Choroid plexus epithelial cell (primary cell): ENCODE data around the gene TCF7L2.

Source experiments
- DNase-seq: peaks from one replicate; pipeline ENCODE4 v3.0.0-alpha.2; 2010; ENCODE audit warnings: low read depth
- H3K4me3 ChIP-seq: 2 replicates; pipeline ENCODE4 v1.5.1; 2011; ENCODE audit warnings: low read depth, mild to moderate bottlenecking, control low read depth, low read length, moderate library complexity
- TF ChIP-seq, protein P1 (sequence below): conservative IDR thresholded peaks from 2 replicates; pipeline ENCODE4 v1.5.1; 2011; ENCODE audit warnings: low read depth, mild to moderate bottlenecking, control low read depth, inconsistent platforms, low read length, moderate library complexity

TCF7L2 gene

DNA sequence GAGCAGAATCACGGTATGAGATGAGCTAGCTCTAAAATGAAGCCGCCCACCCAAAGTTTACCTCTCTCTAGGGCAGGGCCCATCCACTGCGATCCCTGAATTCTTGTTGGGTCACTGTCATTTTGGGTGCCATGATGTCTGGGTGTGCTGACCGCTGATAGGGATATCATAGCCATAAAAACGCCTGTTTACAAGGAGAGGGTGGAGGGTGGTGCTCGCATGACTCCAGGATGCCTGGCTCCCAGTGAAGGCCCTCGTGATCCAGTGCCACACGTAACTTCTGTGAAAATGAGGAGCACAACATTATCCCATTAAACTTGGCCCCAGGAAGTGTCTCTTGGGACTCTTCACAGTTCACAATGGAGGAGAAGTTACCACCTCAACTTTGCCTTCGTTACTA lies 139.5 kb downstream of the TCF7L2 start:
- no peak for DNase-seq
- no peak overlapping the region for H3K4me3 ChIP-seq
- TF ChIP-seq, protein P1, sequence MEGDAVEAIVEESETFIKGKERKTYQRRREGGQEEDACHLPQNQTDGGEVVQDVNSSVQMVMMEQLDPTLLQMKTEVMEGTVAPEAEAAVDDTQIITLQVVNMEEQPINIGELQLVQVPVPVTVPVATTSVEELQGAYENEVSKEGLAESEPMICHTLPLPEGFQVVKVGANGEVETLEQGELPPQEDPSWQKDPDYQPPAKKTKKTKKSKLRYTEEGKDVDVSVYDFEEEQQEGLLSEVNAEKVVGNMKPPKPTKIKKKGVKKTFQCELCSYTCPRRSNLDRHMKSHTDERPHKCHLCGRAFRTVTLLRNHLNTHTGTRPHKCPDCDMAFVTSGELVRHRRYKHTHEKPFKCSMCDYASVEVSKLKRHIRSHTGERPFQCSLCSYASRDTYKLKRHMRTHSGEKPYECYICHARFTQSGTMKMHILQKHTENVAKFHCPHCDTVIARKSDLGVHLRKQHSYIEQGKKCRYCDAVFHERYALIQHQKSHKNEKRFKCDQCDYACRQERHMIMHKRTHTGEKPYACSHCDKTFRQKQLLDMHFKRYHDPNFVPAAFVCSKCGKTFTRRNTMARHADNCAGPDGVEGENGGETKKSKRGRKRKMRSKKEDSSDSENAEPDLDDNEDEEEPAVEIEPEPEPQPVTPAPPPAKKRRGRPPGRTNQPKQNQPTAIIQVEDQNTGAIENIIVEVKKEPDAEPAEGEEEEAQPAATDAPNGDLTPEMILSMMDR = no peak

DNA sequence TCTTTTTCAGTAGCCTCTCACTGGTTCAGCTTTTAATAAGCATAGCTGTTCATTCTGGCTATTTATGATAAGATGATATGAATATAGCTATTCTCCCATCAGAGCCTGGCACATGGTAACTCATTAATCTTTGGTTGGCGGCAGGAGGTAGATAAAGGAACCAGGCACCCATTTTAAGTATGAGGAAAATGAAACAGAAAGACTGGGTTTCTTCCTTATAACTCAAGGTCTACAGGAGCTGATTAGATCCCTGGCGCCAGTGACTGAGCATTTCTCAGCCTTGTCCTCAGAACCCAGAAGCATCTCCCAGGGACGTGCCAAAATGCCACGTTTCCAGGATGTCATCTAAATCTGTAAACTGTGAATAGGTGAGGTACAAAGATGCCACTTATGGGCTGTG lies 141.9 kb downstream of the TCF7L2 start:
- no peak for DNase-seq
- no peak overlapping the region for H3K4me3 ChIP-seq
- TF ChIP-seq, protein P1 = no peak

DNA sequence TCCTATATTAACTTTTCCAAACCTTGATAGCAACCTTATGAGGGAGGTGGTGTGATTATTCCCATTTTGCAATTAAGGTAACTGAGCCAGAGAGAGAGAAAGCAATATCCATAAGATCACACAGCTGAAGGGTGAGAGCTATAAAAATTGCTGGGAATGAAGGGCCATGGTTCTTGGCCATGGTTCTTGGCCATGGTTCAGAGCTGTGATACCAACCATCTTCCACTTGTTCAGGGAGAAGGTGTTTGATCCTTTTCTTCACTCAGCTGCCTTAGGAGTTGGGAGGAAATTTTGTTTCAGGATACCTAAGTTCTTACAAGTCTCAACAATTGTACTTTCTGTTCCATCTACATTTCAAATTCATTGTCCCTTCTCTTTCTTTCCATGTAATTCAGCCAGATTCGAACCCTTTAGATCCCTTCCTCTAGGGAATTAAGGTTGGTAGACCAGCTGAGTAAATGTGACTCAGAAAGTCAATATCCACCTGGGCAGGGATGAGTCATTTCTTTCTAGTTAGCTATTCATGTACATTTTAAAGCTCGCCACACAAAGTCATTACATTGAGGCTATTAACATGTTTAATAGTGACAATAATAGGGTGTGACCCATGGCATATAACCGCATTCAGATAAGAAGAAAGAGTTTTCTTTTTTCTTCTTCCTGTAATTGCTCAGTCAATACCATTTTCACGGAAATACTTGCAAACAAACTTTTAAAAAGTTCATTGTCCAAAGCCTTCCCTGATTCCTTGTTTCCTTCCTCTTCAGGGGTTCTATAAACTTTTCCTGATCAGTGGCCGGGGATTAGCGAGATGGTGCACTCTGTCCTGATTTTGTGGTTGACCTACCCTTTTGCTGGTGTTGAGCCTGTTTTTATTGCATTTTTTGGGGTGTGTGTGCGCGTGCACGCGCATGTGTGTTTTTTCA lies 143.4 kb downstream of the TCF7L2 start:
- DNase-seq = peak; percentile 61
- no peak overlapping the region for H3K4me3 ChIP-seq
- TF ChIP-seq, protein P1 = no peak

DNA sequence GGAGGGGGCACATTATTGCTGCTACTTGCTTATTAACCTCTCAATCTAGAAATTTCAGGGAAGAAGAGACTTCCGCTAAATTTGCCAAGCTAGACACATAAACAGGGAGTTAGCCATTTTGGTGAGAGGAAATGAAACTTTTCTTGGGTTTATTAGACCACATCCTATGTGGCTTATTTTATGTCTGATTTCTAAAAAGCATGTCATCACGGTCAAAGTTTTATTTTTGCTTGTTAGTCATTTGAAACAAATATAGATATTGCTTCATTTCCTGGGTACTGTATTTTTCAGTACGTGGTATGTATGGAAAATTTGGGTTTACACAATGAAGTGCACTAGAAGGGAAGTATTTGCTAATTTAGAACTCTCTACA lies 144.1 kb downstream of the TCF7L2 start:
- TF ChIP-seq, protein P1 = no peak
- DNase-seq = peak; percentile 52
- no peak overlapping the region for H3K4me3 ChIP-seq

DNA sequence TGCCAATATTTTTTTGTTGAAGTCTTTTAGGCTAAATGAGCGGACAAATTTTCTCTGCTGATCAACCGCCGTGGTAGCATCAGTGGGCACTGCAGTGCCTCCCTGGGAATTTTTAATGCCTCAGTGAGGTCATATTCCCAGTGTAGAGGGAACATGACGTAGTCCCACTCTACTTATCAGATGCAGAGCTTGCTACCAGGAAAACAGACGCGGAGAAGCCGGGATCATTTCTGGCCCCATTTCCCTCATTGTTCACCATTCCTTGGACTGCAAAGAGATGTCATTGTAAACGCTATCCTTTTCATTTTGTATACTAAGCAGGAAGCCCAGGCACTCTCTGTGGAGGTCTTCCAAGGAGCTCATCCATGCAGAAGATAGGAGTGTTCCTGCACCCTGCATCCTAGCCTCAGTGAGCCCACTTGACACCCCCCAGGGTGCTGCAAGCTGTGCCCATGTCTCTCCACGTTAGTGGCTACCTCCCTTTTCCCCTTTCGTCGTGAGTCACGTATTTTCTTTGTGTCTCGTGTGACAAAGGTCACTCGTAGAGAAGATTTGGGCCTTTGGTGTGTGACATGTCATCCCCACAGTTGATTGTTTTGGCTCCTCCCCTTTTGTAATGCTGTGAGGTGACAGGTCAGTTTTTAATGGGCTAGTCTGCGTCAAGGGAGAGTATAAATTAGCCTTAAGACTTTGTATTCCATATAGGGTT lies 145.5 kb downstream of the TCF7L2 start:
- TF ChIP-seq, protein P1 = no peak
- no peak overlapping the region for H3K4me3 ChIP-seq
- DNase-seq = no peak

DNA sequence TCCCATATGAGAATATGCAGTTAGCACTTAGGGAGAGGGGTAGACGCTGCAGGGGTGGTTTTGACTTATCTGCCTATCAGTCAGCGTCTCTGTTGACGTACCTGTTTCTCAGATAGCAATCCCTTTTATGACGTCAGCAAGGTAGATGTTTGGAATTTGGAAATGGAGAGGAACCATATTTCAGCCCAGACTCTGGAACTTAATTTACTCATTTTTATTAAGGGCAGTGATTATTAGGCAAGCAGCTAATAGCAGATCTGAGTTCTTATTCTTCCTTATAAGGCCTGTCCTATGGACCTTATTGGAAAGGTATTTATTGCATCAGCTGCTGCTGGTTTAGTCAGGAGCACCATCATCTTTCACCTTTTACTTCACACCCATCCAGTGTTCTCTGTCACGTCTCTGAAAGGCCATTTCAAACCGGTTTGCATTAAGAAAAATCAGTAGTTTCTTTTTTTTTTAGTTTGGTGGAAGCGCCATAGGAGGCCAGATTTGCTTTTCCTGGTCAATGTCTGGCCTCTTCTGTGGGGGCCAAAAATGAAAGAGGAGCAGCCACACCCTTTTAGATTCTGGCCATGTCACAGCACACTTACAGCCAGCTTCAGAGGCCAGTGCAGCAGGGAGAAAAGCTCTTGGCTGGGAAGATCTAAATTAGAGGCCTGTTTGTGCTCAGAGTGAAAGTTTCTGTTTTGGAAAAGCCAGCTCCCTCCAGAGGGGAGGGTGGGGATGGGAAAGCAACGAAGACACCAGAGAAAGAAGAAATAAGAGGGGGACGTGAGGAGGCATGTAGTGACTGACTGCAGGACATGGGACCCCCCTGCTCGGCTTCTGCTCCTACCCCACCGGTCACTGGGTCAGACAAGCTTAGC lies 146.3 kb downstream of the TCF7L2 start:
- no peak overlapping the region for H3K4me3 ChIP-seq
- DNase-seq = no peak
- TF ChIP-seq, protein P1 = no peak
